Heart right ventricle (tissue), 16 donors: ENCODE measurements around the gene NAA38. TPM values are rescaled to one million over a fixed set of nuclear protein-coding genes. Genes with fewer than 3 reads are reported as not detected.
A peak's percentile ranks its signal among the peaks of the same experiment; 100 is the strongest.

Experiments used
- ATAC-seq, 8 donors: fragments of 200-7000 bp; cut with Tn5 transposase; one replicate each; pipeline ENCODE4 v1.9.1; 2020; ENCODE audit warnings: mild to moderate bottlenecking in 8 of 8, moderate library complexity in 8 of 8, moderate number of reproducible peaks in 1 of 8
- DNase-seq, 2 donors: peaks; one replicate each; pipeline ENCODE4 v3.0.0-alpha.2; 2020
- H3K27ac ChIP-seq, 10 donors: fragments of 200-600 bp; sonication (generic) in 2 of 10; one replicate each; pipeline versions ENCODE4 v1.5.0 to v1.8.0; 2020 to 2022; ENCODE audit warnings: mild to moderate bottlenecking in 3 of 10
- H3K27me3 ChIP-seq, 7 donors: fragments of 200-600 bp; one replicate each; pipeline ENCODE4 v1.8.0; 2021 to 2022; ENCODE audit warnings: mild to moderate bottlenecking in 2 of 7
- H3K36me3 ChIP-seq, 9 donors: fragments of 200-600 bp; sonication (generic) in 1 of 9; one replicate each; pipeline versions ENCODE4 v1.5.0 to v1.8.0; 2020 to 2022; ENCODE audit warnings: mild to moderate bottlenecking in 2 of 9
- H3K4me1 ChIP-seq, 9 donors: fragments of 200-600 bp; sonication (generic) in 1 of 9; one replicate each; pipeline versions ENCODE4 v1.5.0 to v1.8.0; 2020 to 2022; ENCODE audit warnings: mild to moderate bottlenecking in 4 of 9
- H3K4me3 ChIP-seq, 10 donors: fragments of 200-600 bp; sonication (generic) in 2 of 10; one replicate each; pipeline versions ENCODE4 v1.5.0 to v1.8.0; 2020 to 2022; ENCODE audit warnings: mild to moderate bottlenecking in 7 of 10, moderate library complexity in 2 of 10
- H3K9me3 ChIP-seq, 11 donors: fragments of 200-600 bp in 10 of 11; sonication (generic) in 2 of 11; one replicate each; pipeline versions ENCODE4 v1.5.0 to v1.8.0; 2013 to 2022; ENCODE audit warnings: mild to moderate bottlenecking in 2 of 11, control low read depth in 1 of 11, moderate library complexity in 1 of 11
- CTCF ChIP-seq, 9 donors: fragments of 200-600 bp; sonication (generic) in 2 of 9; IDR thresholded peaks; one replicate each; pipeline versions ENCODE4 v1.5.0 to v1.8.0; 2021 to 2022; ENCODE audit warnings: antibody characterized with exemption in 9 of 9, mild to moderate bottlenecking in 5 of 9, moderate library complexity in 1 of 9
- WGBS, 2 donors: extraction: QIAGEN DNeasy Blood & Tissue Kit; methylation state at CpG; one replicate each; pipeline ENCODE4 v1.1.7; 2013; ENCODE audit warnings: inconsistent platforms in 1 of 2; 5-methylcytosine and 5-hydroxymethylcytosine counted together
- intact Hi-C, 10 donors: fragments of 100-400 bp; cut with DNase I; formaldehyde crosslinking; loops; one replicate each; pipeline versions ENCODE4 v1.11.1 to v1.14.2; 2022
- polyA plus RNA-seq, 2 donors: library from polyadenylated mRNA; stranded (reverse); fragments of 200-250 nt; gene quantifications; one replicate each; pipeline ENCODE4 v1.2.3, GENCODE V29; 2013
- total RNA-seq, 10 donors: library from RNA; stranded (reverse); fragmentation: NEBNext Ultra II Directional in 3 of 10; extraction: Animal tissue kit (Norgen Biotek cat#: 25700) in 3 of 10; gene quantifications; one replicate each; pipeline versions ENCODE4 v1.2.1 to v1.2.4, GENCODE V29; 2021 to 2023
- donor health status: Arrhythmogenic right ventricular cardiomyopathy.
- donor health status: ischemic (EF 13 %, LVEDD 7.1; RV severe dilation, severe dysfunction).
- donor health status: healthy with polysubstance abuse.
- donor health status: DM: no; HTN: yes; CAD: no.
- donor health status: DM: no; HTN: no; CAD: no.
- donor health status: ischemic (EF 25% LVEDD 6.9; RV normal size, moderate dysfunction).
- donor health status: ischemic (EF 25% LVEDD 5.7; RV mildly dilated, moderate dysfunction).
- donor health status: healthy.
- donor health status: DM: yes; HTN: yes; CAD: no.
- donor health status: Ischemic cardiomyopathy.
- donor health status: ischemic (EF 35%, LVEDD 5.7; RV mildly dilated, moderate dysfunction).
- donor health status: nonischemic (EF 11% LVEDD 7.7; RV severe dilation, severe dysfunction).
- donor health status: DM: yes; HTN: yes; CAD: no.
- donor health status: PGD.
- donor health status: ischemic (EF 29% LVEDD 5.4; RV normal size, mild dysfunction).
- donor health status: nonischemic (EF 23%, LVEDD 6.1; RV moderate dilation, normal function).

The NAA38 gene
- total and polyA plus RNA-seq, 12 donors = 59.2 to 167 (median 75.2) TPM

DNA sequence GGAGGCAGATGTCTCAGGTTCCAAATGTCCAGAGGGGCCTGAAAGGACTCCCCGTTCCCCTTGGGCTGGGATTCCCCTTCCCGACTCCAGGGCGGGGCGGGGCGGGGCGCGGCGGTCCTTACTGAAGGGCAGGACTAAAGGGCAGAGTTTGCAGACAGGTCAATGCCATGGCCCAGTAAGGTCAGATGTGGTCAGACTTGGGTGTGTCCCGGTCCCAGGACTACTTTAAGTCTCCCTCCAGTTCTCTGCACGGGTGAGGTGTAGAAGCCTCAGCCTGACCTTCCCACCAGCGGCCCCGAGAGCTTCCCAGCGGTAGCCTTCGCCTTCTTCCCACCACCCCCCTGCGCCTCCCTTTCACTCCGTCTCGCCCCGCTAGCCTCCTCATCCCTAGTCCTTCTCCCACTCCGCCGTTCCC, 22.8 kb downstream of the NAA38 start:
- no peak for TF ChIP-seq CTCF (IDR thresholded peaks at IDR 0.05)
- H3K36me3 ChIP-seq = no peaks in the 10 kb centered on the region
- H3K27ac ChIP-seq = peak overlapping the region; percentile 94 to 100 (median 98)
- peaks cover 0 to 3% (median 0%) of the 10 kb centered on the region in 7 donors for H3K27me3 ChIP-seq
- ATAC-seq = peak; percentile 1 to 50 (median 32)
- H3K9me3 ChIP-seq = no peaks in the 10 kb centered on the region
- H3K4me3 ChIP-seq = peak overlapping the region; percentile 59 to 95 (median 80)
- WGBS, 2 donors = 1% methylated on average over 20 of the region's 20 CpGs
- intact Hi-C loops = loop anchor here in 7 of 10 donors (1.0 to 10.0 kb wide), 7 partner anchors 9 to 320 kb away; partner anchors contain the start of genes NAA38 (in 3 of the 7), CHD3 (in 1 of the 7) and PER1 (in 1 of the 7)
- peaks cover 7 to 43% (median 36%) of the 10 kb centered on the region in 9 donors for H3K4me1 ChIP-seq
- peak; percentile 71 to 73 for DNase-seq

DNA sequence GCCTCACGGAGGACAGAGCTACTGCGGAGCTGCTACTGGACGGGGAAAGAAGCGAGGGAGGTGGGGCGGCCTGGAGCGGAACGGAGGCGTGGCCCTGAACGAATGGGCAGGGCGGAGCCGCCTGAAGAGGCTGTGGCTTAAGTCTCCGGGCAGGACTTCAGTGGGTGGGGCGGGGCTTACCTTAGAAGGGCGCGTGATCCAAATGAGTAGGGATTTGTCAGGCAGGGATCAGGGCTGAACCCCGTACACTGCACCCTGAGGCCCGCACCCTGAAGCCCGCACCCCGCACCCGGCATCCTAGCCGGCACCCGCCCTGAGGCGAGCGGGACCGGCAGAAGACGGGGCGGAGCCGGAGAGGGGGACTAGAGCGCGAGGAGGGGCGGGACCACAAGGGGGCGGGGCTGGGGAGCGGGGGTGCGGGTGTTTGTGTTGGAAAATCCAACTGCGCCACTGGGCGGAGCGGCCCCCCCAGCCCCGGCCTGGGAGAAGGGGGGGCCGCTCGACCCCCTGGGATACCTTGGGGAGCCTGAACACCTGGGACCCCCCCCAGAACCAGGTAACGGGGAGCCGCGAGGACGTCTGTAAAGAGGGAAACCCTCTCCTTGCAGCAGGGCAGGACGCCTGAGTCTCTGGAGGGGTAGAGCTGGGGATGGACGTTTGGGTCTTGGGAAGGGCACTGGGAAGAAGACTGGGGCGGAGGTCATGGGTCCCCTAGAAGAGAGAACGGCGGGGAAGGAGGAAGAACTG, 23.4 kb downstream of the NAA38 start, which contains the start of gene KDM6B:
TSS of gene KDM6B (plus strand) at position 423 of the 747 bp plus-strand sequence. CDS start 11,338 bp downstream, outside the sequence.
- WGBS, 2 donors = 0% methylated on average over 46 to 49 of the region's 49 CpGs
- H3K27ac ChIP-seq = peak within 1 kb of the TSS; percentile 94 to 100 (median 98)
- TF ChIP-seq CTCF (IDR thresholded peaks at IDR 0.05) = peak in 3 of 9 donors; percentile 11 to 35 (median 27)
- intact Hi-C loops = loop anchor here in 7 of 10 donors (1.0 to 10.0 kb wide), 8 partner anchors 9 to 321 kb away; partner anchors contain the start of genes NAA38 (in 3 of the 7), CHD3 (in 1 of the 7) and PER1 (in 1 of the 7)
- ATAC-seq = peak; percentile 63 to 78 (median 71)
- no peaks in the 10 kb centered on the region for H3K36me3 ChIP-seq
- H3K9me3 ChIP-seq = no peaks in the 10 kb centered on the region
- peaks cover 0 to 3% (median 0%) of the 10 kb centered on the region in 7 donors for H3K27me3 ChIP-seq
- peak; percentile 94 to 96 for DNase-seq
- H3K4me1 ChIP-seq = peaks cover 7 to 37% (median 30%) of the 10 kb centered on the region in 9 donors
- H3K4me3 ChIP-seq = peak within 1 kb of the TSS; percentile 59 to 95 (median 80)

DNA sequence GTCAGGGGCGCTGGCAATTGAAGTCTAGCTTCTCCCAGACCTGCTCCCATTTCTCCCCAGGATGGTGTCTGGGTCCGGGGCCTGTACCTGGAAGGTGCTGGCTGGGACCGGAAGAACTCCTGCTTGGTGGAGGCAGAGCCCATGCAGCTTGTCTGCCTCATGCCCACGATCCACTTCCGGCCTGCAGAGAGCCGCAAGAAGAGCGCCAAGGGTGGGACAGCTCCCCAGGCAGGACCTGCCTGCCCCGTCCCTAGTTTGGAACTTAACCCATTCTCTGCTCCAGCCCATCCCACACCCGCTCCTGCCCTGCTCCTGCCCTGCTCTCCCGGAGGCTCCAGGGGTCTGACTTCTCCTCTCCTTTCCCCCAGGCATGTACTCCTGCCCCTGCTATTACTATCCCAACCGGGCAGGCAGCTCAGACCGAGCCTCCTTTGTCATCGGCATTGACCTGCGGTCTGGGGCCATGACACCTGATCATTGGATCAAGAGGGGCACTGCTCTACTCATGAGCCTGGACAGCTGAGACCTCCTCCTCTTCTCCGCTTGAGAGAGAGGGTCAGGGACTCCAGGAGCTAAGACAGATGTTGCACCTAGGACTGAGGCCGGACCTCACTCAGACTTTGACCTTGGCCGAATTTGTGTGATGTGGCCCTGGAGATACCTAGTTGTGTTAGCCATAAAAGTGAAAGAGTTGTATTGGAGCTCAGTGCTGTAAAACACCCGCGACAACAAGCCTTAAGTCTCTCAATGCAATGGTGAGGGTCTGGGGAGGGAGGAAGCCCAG, 24.2 kb downstream of the NAA38 start:
- intact Hi-C loops = loop anchor here in 3 of 10 donors (2.0 to 10.0 kb wide), 4 partner anchors 54 to 322 kb away; partner anchors contain the start of genes CHD3 (in 1 of the 3) and PER1 (in 1 of the 3)
- H3K27ac ChIP-seq = peak overlapping the region in 9 of 10 donors; percentile 97 to 100 (median 99)

More for the DNA sequence above, 24.2 kb downstream of the NAA38 start:
- WGBS, 2 donors = 45 to 50% methylated on average over 19 of the region's 19 CpGs
- Histone ChIP-seq H3K9me3 (no peaks in the 10 kb centered on the region), H3K36me3 (no peaks in the 10 kb centered on the region), H3K27me3 (peaks cover 0 to 3% (median 0%) of the 10 kb centered on the region in 7 donors), H3K4me3 (peak overlapping the region in 9 of 10 donors; percentile 59 to 95 (median 80)), H3K4me1 (peaks cover 4 to 34% (median 24%) of the 10 kb centered on the region in 9 donors)
- no peak for ATAC-seq
- DNase-seq = no peak
- TF ChIP-seq CTCF (IDR thresholded peaks at IDR 0.05) = no peak
